ENCODE data around the gene DTX2.
"Not testable (repeated sequence)": the region's sequence is repeated elsewhere in the genome, so short reads cannot be mapped to it uniquely, and the experiment has no call there.

Gene DTX2

GRCh38 chr7:76461464-76462101 is at the start of gene DTX2:
DTX2 (plus strand) TSS chr7:76461709; CDS start chr7:76480510, 18,801 bp downstream.
- not testable (repeated sequence) for DNase-seq

- no peak for DNase-seq
Measured at GRCh38 chr7:76412249-76412648, 49.3 kb upstream of the DTX2 start.

- DNase-seq = not testable (repeated sequence)
Measured at GRCh38 chr7:76417654-76418310, 43.7 kb upstream of the DTX2 start.

- not testable (repeated sequence) for DNase-seq
Measured at GRCh38 chr7:76421097-76421496, 40.4 kb upstream of the DTX2 start.

GRCh38 chr7:76423666-76424412 is 37.7 kb upstream of the DTX2 start:
- DNase-seq = no peak

- no peak for DNase-seq
Measured at GRCh38 chr7:76424413-76425111, 36.9 kb upstream of the DTX2 start, which contains the start of gene ZP3. ZP3 (plus strand) TSS chr7:76424950; CDS start chr7:76424965, 15 bp downstream.

GRCh38 chr7:76425156-76425555 is 36.4 kb upstream of the DTX2 start:
- DNase-seq = no peak

GRCh38 chr7:76425558-76425957 is 36.0 kb upstream of the DTX2 start:
- not testable (repeated sequence) for DNase-seq

- DNase-seq = no peak
Measured at GRCh38 chr7:76426246-76426645, 35.3 kb upstream of the DTX2 start.

- no peak for DNase-seq
Measured at GRCh38 chr7:76427635-76428034, 33.9 kb upstream of the DTX2 start.

- no peak for DNase-seq
Measured at GRCh38 chr7:76428149-76428823, 33.2 kb upstream of the DTX2 start.

GRCh38 chr7:76428868-76429805 is 32.4 kb upstream of the DTX2 start:
- DNase-seq = no peak

- DNase-seq = no peak
Measured at GRCh38 chr7:76430211-76430610, 31.3 kb upstream of the DTX2 start.

GRCh38 chr7:76430836-76431235 is 30.7 kb upstream of the DTX2 start:
- no peak for DNase-seq

GRCh38 chr7:76437873-76438272 is 23.6 kb upstream of the DTX2 start:
- DNase-seq = peak; percentile 13

- not testable (repeated sequence) for DNase-seq
Measured at GRCh38 chr7:76439120-76439888, 22.2 kb upstream of the DTX2 start.

GRCh38 chr7:76440404-76440803 is 21.1 kb upstream of the DTX2 start:
- DNase-seq = not testable (repeated sequence)

GRCh38 chr7:76441792-76442191 is 19.7 kb upstream of the DTX2 start:
- DNase-seq = not testable (repeated sequence)

- not testable (repeated sequence) for DNase-seq
Measured at GRCh38 chr7:76442664-76443446, 18.7 kb upstream of the DTX2 start.

- DNase-seq = not testable (repeated sequence)
Measured at GRCh38 chr7:76443846-76444245, 17.7 kb upstream of the DTX2 start.
